ENCODE measurements around the gene SCN7A. TPM values are rescaled to one million over a fixed set of nuclear protein-coding genes. Genes with fewer than 3 reads are reported as not detected.

The SCN7A gene
- total and polyA plus RNA-seq, 4 donors: 7.8 to 125 (median 18.1) TPM

DNA sequence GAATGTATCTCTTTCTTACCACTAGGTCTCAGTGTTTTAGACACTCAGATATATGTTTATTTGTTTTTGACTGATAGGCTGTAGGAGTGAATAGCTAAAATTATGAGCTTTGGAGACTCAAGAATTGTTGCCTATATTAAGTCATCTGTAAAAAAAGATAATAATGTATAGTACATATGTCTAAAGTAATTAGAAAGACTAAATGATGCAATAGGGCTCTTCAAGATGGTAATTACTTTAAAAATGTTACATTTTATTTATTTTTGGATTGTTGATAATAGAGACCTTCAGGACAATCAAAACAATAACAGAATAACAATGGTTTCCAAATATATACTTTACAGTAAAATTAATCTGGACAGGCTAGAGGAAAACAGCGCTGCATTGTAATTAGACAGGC lies 19.9 kb upstream of the SCN7A start:
- no peak overlapping the region for H3K27ac ChIP-seq (ENCODE audit: low read depth, low read length)
- WGBS (ENCODE audit: insufficient coverage): no CpG with 5 or more reads among the region's 1 CpG
- H3K4me1 ChIP-seq (ENCODE audit: control insufficient read depth, insufficient read depth, low read length): no peaks in the 10 kb centered on the region
- H3K9me3 ChIP-seq (ENCODE audit: control insufficient read depth, insufficient read depth, low read length): no peaks in the 10 kb centered on the region
- DNase-seq (ENCODE audit: low read depth in 4 of 6, low spot score in 6 of 6): no peak
- H3K4me3 ChIP-seq (ENCODE audit: low read depth, low read length): no peak overlapping the region
- H3K36me3 ChIP-seq (ENCODE audit: control insufficient read depth, insufficient read depth, low read length): no peaks in the 10 kb centered on the region
- H3K27me3 ChIP-seq (ENCODE audit: control insufficient read depth, insufficient read depth, low read length): no peaks in the 10 kb centered on the region

- Histone ChIP-seq H3K9me3 (ENCODE audit: control insufficient read depth, insufficient read depth, low read length) (no peaks in the 10 kb centered on the region), H3K36me3 (ENCODE audit: control insufficient read depth, insufficient read depth, low read length) (no peaks in the 10 kb centered on the region), H3K4me3 (ENCODE audit: low read depth, low read length) (no peak overlapping the region), H3K27me3 (ENCODE audit: control insufficient read depth, insufficient read depth, low read length) (no peaks in the 10 kb centered on the region), H3K27ac (ENCODE audit: low read depth, low read length) (no peak overlapping the region), H3K4me1 (ENCODE audit: control insufficient read depth, insufficient read depth, low read length) (peaks cover 2% of the 10 kb centered on the region)
- DNase-seq (ENCODE audit: low read depth in 4 of 6, low spot score in 6 of 6): no peak
- no CpG with 5 or more reads among the region's 1 CpG for WGBS (ENCODE audit: insufficient coverage)
Measured at GRCh38 chr2:166499281-166499680, 5.2 kb upstream of the SCN7A start.

- Histone ChIP-seq H3K27me3 (ENCODE audit: control insufficient read depth, insufficient read depth, low read length) (no peaks in the 10 kb centered on the region), H3K27ac (ENCODE audit: low read depth, low read length) (no peak overlapping the region), H3K36me3 (ENCODE audit: control insufficient read depth, insufficient read depth, low read length) (no peaks in the 10 kb centered on the region), H3K9me3 (ENCODE audit: control insufficient read depth, insufficient read depth, low read length) (no peaks in the 10 kb centered on the region), H3K4me3 (ENCODE audit: low read depth, low read length) (no peak overlapping the region), H3K4me1 (ENCODE audit: control insufficient read depth, insufficient read depth, low read length) (peaks cover 9% of the 10 kb centered on the region)
- no peak for DNase-seq (ENCODE audit: low read depth in 4 of 6, low spot score in 6 of 6)
- 71% methylated on average over 1 of the region's 1 CpG for WGBS (ENCODE audit: insufficient coverage)
Measured at GRCh38 chr2:166491461-166491860, 2.6 kb downstream of the SCN7A start.

DNA sequence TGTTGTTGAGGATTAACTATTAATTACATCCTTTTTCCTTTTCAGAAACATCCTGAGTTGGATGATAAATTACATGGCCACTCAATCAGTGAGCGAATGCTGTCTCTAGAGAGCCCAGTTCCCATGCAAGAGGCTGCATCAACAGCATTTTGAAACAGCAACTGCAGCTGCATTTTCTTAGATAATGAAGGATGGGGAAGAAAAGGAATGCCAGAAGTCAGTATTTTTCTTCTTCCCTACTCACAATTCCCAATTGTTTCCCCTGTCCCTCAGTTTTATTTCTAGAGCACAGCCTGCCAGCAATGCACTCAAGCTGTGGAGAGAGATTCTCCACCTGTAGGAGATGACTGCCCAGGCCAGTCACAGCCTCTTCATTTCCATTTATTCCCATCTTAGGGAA lies 6.9 kb downstream of the SCN7A start:
- 60% methylated on average over 1 of the region's 1 CpG for WGBS (ENCODE audit: insufficient coverage)
- no peak for DNase-seq (ENCODE audit: low read depth in 4 of 6, low spot score in 6 of 6)
- no peaks in the 10 kb centered on the region for H3K36me3 ChIP-seq (ENCODE audit: control insufficient read depth, insufficient read depth, low read length)
- H3K9me3 ChIP-seq (ENCODE audit: control insufficient read depth, insufficient read depth, low read length): no peaks in the 10 kb centered on the region
- H3K27me3 ChIP-seq (ENCODE audit: control insufficient read depth, insufficient read depth, low read length): no peaks in the 10 kb centered on the region
- H3K4me3 ChIP-seq (ENCODE audit: low read depth, low read length): no peak overlapping the region
- H3K4me1 ChIP-seq (ENCODE audit: control insufficient read depth, insufficient read depth, low read length): no peaks in the 10 kb centered on the region
- peak overlapping the region; percentile 17 for H3K27ac ChIP-seq (ENCODE audit: low read depth, low read length)

- DNase-seq (ENCODE audit: low read depth in 4 of 6, low spot score in 6 of 6): peak in 1 of 6 donors; percentile 6
- Histone ChIP-seq H3K4me1 (ENCODE audit: control insufficient read depth, insufficient read depth, low read length) (no peaks in the 10 kb centered on the region), H3K36me3 (ENCODE audit: control insufficient read depth, insufficient read depth, low read length) (no peaks in the 10 kb centered on the region), H3K27ac (ENCODE audit: low read depth, low read length) (no peak overlapping the region), H3K27me3 (ENCODE audit: control insufficient read depth, insufficient read depth, low read length) (no peaks in the 10 kb centered on the region), H3K9me3 (ENCODE audit: control insufficient read depth, insufficient read depth, low read length) (no peaks in the 10 kb centered on the region), H3K4me3 (ENCODE audit: low read depth, low read length) (no peak overlapping the region)
- 90% methylated on average over 3 of the region's 5 CpGs for WGBS (ENCODE audit: insufficient coverage)
Measured at GRCh38 chr2:166485558-166486178, 8.4 kb downstream of the SCN7A start.

GRCh38 chr2:166472332-166472731 lies 21.7 kb downstream of the SCN7A start:
- no peak for DNase-seq (ENCODE audit: low read depth in 4 of 6, low spot score in 6 of 6)
- Histone ChIP-seq H3K27ac (ENCODE audit: low read depth, low read length) (no peak overlapping the region), H3K27me3 (ENCODE audit: control insufficient read depth, insufficient read depth, low read length) (no peaks in the 10 kb centered on the region), H3K9me3 (ENCODE audit: control insufficient read depth, insufficient read depth, low read length) (no peaks in the 10 kb centered on the region), H3K4me1 (ENCODE audit: control insufficient read depth, insufficient read depth, low read length) (no peaks in the 10 kb centered on the region), H3K36me3 (ENCODE audit: control insufficient read depth, insufficient read depth, low read length) (no peaks in the 10 kb centered on the region), H3K4me3 (ENCODE audit: low read depth, low read length) (no peak overlapping the region)
- WGBS (ENCODE audit: insufficient coverage): no CpG with 5 or more reads among the region's 2 CpGs

GRCh38 chr2:166468124-166469024 lies 25.7 kb downstream of the SCN7A start:
- Histone ChIP-seq H3K36me3 (ENCODE audit: control insufficient read depth, insufficient read depth, low read length) (no peaks in the 10 kb centered on the region), H3K9me3 (ENCODE audit: control insufficient read depth, insufficient read depth, low read length) (no peaks in the 10 kb centered on the region), H3K27ac (ENCODE audit: low read depth, low read length) (no peak overlapping the region), H3K4me3 (ENCODE audit: low read depth, low read length) (no peak overlapping the region), H3K4me1 (ENCODE audit: control insufficient read depth, insufficient read depth, low read length) (no peaks in the 10 kb centered on the region), H3K27me3 (ENCODE audit: control insufficient read depth, insufficient read depth, low read length) (no peaks in the 10 kb centered on the region)
- DNase-seq (ENCODE audit: low read depth in 4 of 6, low spot score in 6 of 6): no peak
- no CpG with 5 or more reads among the region's 5 CpGs for WGBS (ENCODE audit: insufficient coverage)

DNA sequence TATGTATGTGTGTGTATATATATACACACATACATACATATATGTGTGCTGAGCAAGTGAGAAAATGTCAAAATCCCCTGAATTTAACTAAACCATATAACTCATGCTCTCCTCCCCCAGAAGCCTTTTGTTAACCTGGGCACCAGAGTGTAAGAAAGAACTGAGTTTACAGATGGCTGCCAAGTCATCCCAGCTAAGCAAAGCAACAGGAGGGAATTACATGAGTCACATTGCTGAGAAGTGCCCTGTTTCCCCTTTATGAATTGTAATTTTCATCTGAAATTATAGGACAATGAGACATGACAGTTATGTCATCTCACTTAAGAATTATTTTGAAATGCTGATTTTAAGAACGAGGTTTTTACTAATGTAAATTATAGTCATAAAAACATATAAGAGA lies 29.9 kb downstream of the SCN7A start:
- no peak overlapping the region for H3K4me3 ChIP-seq (ENCODE audit: low read depth, low read length)
- H3K27ac ChIP-seq (ENCODE audit: low read depth, low read length): no peak overlapping the region
- H3K27me3 ChIP-seq (ENCODE audit: control insufficient read depth, insufficient read depth, low read length): no peaks in the 10 kb centered on the region
- no peaks in the 10 kb centered on the region for H3K4me1 ChIP-seq (ENCODE audit: control insufficient read depth, insufficient read depth, low read length)
- no peaks in the 10 kb centered on the region for H3K36me3 ChIP-seq (ENCODE audit: control insufficient read depth, insufficient read depth, low read length)
- DNase-seq (ENCODE audit: low read depth in 4 of 6, low spot score in 6 of 6): no peak
- no peaks in the 10 kb centered on the region for H3K9me3 ChIP-seq (ENCODE audit: control insufficient read depth, insufficient read depth, low read length)
- WGBS (ENCODE audit: insufficient coverage): no CpG with 5 or more reads among the region's 1 CpG

GRCh38 chr2:166463640-166464039 lies 30.4 kb downstream of the SCN7A start:
- H3K27me3 ChIP-seq (ENCODE audit: control insufficient read depth, insufficient read depth, low read length): no peaks in the 10 kb centered on the region
- H3K36me3 ChIP-seq (ENCODE audit: control insufficient read depth, insufficient read depth, low read length): no peaks in the 10 kb centered on the region
- H3K27ac ChIP-seq (ENCODE audit: low read depth, low read length): no peak overlapping the region
- H3K9me3 ChIP-seq (ENCODE audit: control insufficient read depth, insufficient read depth, low read length): no peaks in the 10 kb centered on the region
- DNase-seq (ENCODE audit: low read depth in 4 of 6, low spot score in 6 of 6): no peak
- H3K4me3 ChIP-seq (ENCODE audit: low read depth, low read length): no peak overlapping the region
- H3K4me1 ChIP-seq (ENCODE audit: control insufficient read depth, insufficient read depth, low read length): no peaks in the 10 kb centered on the region
- 100% methylated on average over 3 of the region's 5 CpGs for WGBS (ENCODE audit: insufficient coverage)

DNA sequence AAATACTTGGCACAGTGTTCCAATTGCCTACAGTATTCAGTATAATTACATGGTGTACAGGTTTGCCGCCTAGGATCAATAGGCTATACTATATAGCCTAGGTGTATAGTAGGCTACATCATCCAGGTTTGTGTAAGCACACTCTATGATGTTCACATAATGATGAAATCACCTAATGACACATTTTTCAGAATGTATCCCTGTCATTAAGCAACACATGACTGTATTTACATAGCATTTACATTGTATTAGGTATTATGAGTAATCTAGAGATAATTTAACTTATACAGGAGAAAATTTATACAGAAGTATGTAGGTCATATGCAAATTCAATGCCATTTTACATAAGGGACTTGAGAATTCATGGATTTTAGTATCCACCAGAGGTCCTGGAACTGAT lies 35.4 kb downstream of the SCN7A start:
- no CpG with 5 or more reads among the region's 1 CpG for WGBS (ENCODE audit: insufficient coverage)
- Histone ChIP-seq H3K36me3 (ENCODE audit: control insufficient read depth, insufficient read depth, low read length) (no peaks in the 10 kb centered on the region), H3K4me1 (ENCODE audit: control insufficient read depth, insufficient read depth, low read length) (no peaks in the 10 kb centered on the region), H3K4me3 (ENCODE audit: low read depth, low read length) (no peak overlapping the region), H3K9me3 (ENCODE audit: control insufficient read depth, insufficient read depth, low read length) (no peaks in the 10 kb centered on the region), H3K27ac (ENCODE audit: low read depth, low read length) (no peak overlapping the region), H3K27me3 (ENCODE audit: control insufficient read depth, insufficient read depth, low read length) (no peaks in the 10 kb centered on the region)
- no peak for DNase-seq (ENCODE audit: low read depth in 4 of 6, low spot score in 6 of 6)
